ENCODE measurements around the gene CDC5L.

The CDC5L gene

GRCh38 chr6:44494011-44494501 is 106.5 kb downstream of the CDC5L start:
- Histone ChIP-seq H3K9me2 (replicated peaks; ENCODE audit: low read depth, low read length) (no peaks in the 10 kb centered on the region), H3K9me3 (ENCODE audit: insufficient read depth, low read depth, low read length) (no peaks in the 10 kb centered on the region), H2AFZ (ENCODE audit: low read length) (no peak overlapping the region), H3K4me2 (ENCODE audit: low read depth, low read length, poor library complexity, severe bottlenecking) (no peak overlapping the region), H3K4me3 (ENCODE audit: low read length, poor library complexity, severe bottlenecking) (no peak overlapping the region), H3K27me3 (ENCODE audit: insufficient read depth, low read length, poor library complexity, severe bottlenecking) (peaks cover under 1% of the 10 kb centered on the region), H3K36me3 (ENCODE audit: insufficient read depth, low read length) (no peaks in the 10 kb centered on the region), H3K9ac (ENCODE audit: low read depth, low read length, poor library complexity, severe bottlenecking) (no peak overlapping the region), H4K20me1 (ENCODE audit: insufficient read depth, low read length, poor library complexity, severe bottlenecking) (no peaks in the 10 kb centered on the region), H3F3A (ENCODE audit: low read depth) (no peaks in the 10 kb centered on the region), H3K79me2 (ENCODE audit: insufficient read depth, low read length) (no peaks in the 10 kb centered on the region), H3K4me1 (ENCODE audit: insufficient read depth, low read length, poor library complexity, severe bottlenecking) (no peaks in the 10 kb centered on the region)
- TF ChIP-seq CTCF (conservative IDR thresholded peaks at IDR 0.05; ENCODE audit: low read length) (peak; percentile 41), EZH2phosphoT487 (IDR thresholded peaks at IDR 0.05; ENCODE audit: borderline replicate concordance) (no peak)

GRCh38 chr6:44495036-44495901 is 107.8 kb downstream of the CDC5L start:
- Histone ChIP-seq H3K9me3 (ENCODE audit: insufficient read depth, low read depth, low read length) (no peaks in the 10 kb centered on the region), H3K27me3 (ENCODE audit: insufficient read depth, low read length, poor library complexity, severe bottlenecking) (no peaks in the 10 kb centered on the region), H3K9me2 (replicated peaks; ENCODE audit: low read depth, low read length) (no peaks in the 10 kb centered on the region), H3K79me2 (ENCODE audit: insufficient read depth, low read length) (no peaks in the 10 kb centered on the region), H3K9ac (ENCODE audit: low read depth, low read length, poor library complexity, severe bottlenecking) (no peak overlapping the region), H3K4me1 (ENCODE audit: insufficient read depth, low read length, poor library complexity, severe bottlenecking) (no peaks in the 10 kb centered on the region), H3K36me3 (ENCODE audit: insufficient read depth, low read length) (no peaks in the 10 kb centered on the region), H3F3A (ENCODE audit: low read depth) (no peaks in the 10 kb centered on the region), H2AFZ (ENCODE audit: low read length) (no peak overlapping the region), H4K20me1 (ENCODE audit: insufficient read depth, low read length, poor library complexity, severe bottlenecking) (no peaks in the 10 kb centered on the region), H3K4me2 (ENCODE audit: low read depth, low read length, poor library complexity, severe bottlenecking) (no peak overlapping the region), H3K4me3 (ENCODE audit: low read length, poor library complexity, severe bottlenecking) (no peak overlapping the region)
- TF ChIP-seq EZH2phosphoT487 (IDR thresholded peaks at IDR 0.05; ENCODE audit: borderline replicate concordance) (no peak), CTCF (conservative IDR thresholded peaks at IDR 0.05; ENCODE audit: low read length) (no peak)

GRCh38 chr6:44496665-44497369 is 109.3 kb downstream of the CDC5L start:
- Histone ChIP-seq H4K20me1 (ENCODE audit: insufficient read depth, low read length, poor library complexity, severe bottlenecking) (no peaks in the 10 kb centered on the region), H3K9me3 (ENCODE audit: insufficient read depth, low read depth, low read length) (no peaks in the 10 kb centered on the region), H3K36me3 (ENCODE audit: insufficient read depth, low read length) (no peaks in the 10 kb centered on the region), H3F3A (ENCODE audit: low read depth) (no peaks in the 10 kb centered on the region), H3K4me3 (ENCODE audit: low read length, poor library complexity, severe bottlenecking) (no peak overlapping the region), H3K4me1 (ENCODE audit: insufficient read depth, low read length, poor library complexity, severe bottlenecking) (no peaks in the 10 kb centered on the region), H3K9ac (ENCODE audit: low read depth, low read length, poor library complexity, severe bottlenecking) (no peak overlapping the region), H2AFZ (ENCODE audit: low read length) (no peak overlapping the region), H3K4me2 (ENCODE audit: low read depth, low read length, poor library complexity, severe bottlenecking) (no peak overlapping the region), H3K27me3 (ENCODE audit: insufficient read depth, low read length, poor library complexity, severe bottlenecking) (no peaks in the 10 kb centered on the region), H3K79me2 (ENCODE audit: insufficient read depth, low read length) (no peaks in the 10 kb centered on the region), H3K9me2 (replicated peaks; ENCODE audit: low read depth, low read length) (no peaks in the 10 kb centered on the region)
- TF ChIP-seq EZH2phosphoT487 (IDR thresholded peaks at IDR 0.05; ENCODE audit: borderline replicate concordance) = no peak
- TF ChIP-seq CTCF (conservative IDR thresholded peaks at IDR 0.05; ENCODE audit: low read length) = no peak
